Stimulated activated CD8-positive, alpha-beta memory T cell treated with anti-CD3 and anti-CD28 coated beads, Interleukin-12 subunit alpha, Interleukin-12 subunit beta, amount 100 ng/mL, for 4 hours (primary cell): Measurements from ENCODE around the gene CCDC38.

Source experiments
- DNase-seq: peaks from one replicate; pipeline ENCODE4 v3.0.0-alpha.2; 2020; ENCODE audit warnings: low read depth

CCDC38 gene

GRCh38 chr12:95836185-95836609 lies 106.2 kb downstream of the CCDC38 start:
- DNase-seq: no peak

DNA sequence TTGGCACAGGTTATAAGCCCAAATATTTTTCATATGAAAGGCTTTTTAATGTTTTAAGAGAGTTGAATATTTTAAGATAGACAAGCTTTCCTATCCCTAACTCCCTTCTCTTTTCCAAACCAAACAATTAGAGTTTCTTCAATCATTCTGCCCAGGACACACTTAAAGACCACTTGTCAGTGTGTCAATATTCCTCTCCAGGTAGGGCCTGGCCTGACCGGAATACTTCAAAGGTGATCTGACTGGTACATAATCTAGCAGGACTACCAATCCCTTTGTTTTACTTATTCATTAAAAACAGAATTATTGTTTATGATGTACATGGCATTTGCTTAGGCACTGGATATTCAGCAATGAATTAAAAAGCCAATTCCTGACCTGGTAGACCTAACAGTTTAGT lies 107.8 kb downstream of the CCDC38 start:
- no peak for DNase-seq

DNA sequence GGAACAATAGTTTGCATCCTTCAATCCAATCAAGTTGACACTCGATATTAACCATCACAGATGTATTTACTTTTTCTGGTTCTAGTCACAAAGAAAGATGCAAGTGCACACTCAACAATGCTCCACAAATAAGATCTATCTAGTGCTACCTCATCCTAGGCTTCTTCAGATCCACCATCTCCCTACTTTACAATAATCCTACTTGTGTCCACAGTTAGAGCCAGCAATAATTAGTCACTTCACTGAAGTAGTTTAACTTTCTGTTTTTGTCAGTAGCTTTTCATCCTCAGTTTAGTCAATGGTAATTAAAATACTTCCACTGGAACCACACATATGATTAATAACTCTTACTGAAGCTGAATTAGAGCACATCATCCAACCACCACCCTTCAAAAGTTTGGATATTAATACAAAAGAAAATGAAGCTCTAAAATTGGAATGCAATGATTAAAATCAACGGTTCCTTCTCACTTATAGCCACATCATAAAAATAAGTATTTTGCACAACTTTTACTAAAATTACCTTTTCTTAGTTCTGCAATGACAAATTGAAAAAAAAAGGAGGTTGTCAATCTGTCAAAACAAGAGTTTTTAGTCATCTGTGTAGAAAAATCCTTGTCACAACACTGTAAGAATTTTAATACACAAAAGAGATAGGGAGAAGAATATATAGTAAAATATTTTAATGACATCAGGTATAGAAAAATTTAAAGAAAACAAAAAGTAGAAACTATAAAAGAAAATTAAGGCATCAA lies 111.9 kb downstream of the CCDC38 start:
- no peak for DNase-seq

- DNase-seq: no peak
Measured at GRCh38 chr12:95829395-95829794, 113.0 kb downstream of the CCDC38 start.

DNA sequence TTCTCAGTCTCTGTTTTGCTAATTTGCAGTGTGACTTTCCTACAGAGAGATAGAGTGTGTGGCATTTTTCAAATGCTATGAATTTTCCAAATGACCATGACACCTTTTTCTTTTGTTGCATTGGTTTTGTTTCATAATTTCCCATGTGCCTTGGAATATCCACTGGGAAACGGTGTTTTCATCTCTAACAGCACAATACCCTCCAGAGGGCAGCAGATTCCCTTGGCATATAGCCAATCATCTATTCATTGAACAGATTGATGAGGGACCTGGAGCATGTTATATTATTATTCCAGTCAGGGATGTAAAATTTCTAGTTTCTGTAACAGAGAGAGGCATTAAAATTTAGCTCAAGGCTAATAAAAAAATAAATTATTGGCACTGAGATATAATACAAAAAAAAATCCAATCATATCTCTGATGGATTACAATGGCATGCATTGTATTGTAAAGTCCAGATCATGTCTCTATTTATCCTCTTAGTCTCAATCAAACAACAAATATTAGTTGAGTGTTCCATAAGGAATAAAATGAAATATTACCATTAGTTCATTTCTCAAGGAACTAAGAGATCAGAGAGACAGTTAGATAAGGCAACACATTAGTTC lies 122.2 kb downstream of the CCDC38 start:
- no peak for DNase-seq
